Astrocyte of the spinal cord (primary cell): ENCODE results near the gene APOC3.

Experiments
- DNase-seq: peaks from one replicate; pipeline ENCODE4 v3.0.0; 2011; ENCODE audit warnings: low read depth, low spot score
- H3K4me3 ChIP-seq: 2 replicates; pipeline ENCODE4 v1.5.1; 2011; ENCODE audit warnings: low read depth, mild to moderate bottlenecking, low read length, moderate library complexity
- in situ Hi-C: cut with HindIII; loops from 2 replicates; pipeline ENCODE4 v1.10.0; 2017; ENCODE audit warnings: low sequenced_read_pairs
- TF ChIP-seq, protein P1 (sequence below): IDR thresholded peaks from 2 replicates; pipeline ENCODE4 v1.5.1; 2012; ENCODE audit warnings: low read depth, mild to moderate bottlenecking, low read length, inconsistent platforms

The APOC3 gene

GRCh38 chr11:116813170-116813569 is 16.5 kb upstream of the APOC3 start:
- in situ Hi-C loops, result no loop called here
- no peak for DNase-seq
- H3K4me3 ChIP-seq, result no peak overlapping the region
- TF ChIP-seq, protein P1, sequence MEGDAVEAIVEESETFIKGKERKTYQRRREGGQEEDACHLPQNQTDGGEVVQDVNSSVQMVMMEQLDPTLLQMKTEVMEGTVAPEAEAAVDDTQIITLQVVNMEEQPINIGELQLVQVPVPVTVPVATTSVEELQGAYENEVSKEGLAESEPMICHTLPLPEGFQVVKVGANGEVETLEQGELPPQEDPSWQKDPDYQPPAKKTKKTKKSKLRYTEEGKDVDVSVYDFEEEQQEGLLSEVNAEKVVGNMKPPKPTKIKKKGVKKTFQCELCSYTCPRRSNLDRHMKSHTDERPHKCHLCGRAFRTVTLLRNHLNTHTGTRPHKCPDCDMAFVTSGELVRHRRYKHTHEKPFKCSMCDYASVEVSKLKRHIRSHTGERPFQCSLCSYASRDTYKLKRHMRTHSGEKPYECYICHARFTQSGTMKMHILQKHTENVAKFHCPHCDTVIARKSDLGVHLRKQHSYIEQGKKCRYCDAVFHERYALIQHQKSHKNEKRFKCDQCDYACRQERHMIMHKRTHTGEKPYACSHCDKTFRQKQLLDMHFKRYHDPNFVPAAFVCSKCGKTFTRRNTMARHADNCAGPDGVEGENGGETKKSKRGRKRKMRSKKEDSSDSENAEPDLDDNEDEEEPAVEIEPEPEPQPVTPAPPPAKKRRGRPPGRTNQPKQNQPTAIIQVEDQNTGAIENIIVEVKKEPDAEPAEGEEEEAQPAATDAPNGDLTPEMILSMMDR, result no peak

DNA sequence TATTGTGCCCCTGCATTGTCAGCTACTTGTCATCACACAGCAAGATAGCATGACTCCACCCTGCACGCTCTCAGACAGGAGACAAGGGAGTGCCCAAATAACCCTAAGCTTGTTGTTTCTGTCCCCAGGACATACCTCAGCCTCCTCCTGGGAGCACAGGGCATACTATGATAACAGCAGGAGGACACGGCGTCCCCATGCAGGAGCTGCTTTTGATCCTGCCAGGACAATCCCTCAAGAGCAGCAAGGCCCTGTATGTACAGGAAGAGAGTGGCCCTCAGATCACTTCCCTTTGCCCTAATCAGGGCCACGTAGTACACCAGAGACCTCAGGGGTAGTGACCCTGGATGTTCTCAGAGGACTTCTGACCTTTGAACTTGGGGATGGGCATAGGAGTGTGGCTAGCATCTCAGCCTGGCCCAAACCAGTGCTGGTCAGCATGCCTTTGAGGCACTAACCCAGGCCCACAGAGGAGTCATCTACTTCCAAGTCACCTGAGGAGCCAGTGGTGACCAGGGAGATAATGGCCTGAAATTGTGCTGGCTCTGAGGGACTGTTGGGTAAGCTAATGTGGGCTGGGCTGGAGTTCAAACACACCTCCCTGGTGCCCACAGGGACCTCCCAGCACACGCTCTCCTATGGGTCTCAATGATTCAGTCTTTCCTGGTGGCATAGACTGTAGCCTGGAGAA is 15.8 kb upstream of the APOC3 start:
- no peak overlapping the region for H3K4me3 ChIP-seq
- DNase-seq, result no peak
- TF ChIP-seq, protein P1, result no peak
- in situ Hi-C loops, result no loop called here

DNA sequence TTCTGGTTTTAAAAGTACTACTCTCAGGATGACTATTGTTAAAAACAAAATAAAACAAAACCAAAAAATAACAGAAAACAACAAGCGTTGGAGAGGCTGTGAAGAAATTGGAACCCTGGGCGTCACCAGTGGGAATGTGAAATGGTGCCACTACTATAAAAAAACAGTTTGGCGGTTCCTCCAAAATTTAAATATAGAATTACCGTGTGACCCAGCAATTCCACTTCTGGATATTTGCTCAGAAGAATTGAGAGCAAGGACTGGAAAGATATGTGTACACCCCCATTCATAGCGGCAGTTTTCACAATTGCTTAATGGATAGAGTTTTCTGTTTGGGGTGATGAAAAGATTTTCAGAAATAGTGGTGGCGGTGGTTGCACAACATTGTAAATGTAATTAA is 15.2 kb upstream of the APOC3 start:
- in situ Hi-C loops, result no loop called here

DNA sequence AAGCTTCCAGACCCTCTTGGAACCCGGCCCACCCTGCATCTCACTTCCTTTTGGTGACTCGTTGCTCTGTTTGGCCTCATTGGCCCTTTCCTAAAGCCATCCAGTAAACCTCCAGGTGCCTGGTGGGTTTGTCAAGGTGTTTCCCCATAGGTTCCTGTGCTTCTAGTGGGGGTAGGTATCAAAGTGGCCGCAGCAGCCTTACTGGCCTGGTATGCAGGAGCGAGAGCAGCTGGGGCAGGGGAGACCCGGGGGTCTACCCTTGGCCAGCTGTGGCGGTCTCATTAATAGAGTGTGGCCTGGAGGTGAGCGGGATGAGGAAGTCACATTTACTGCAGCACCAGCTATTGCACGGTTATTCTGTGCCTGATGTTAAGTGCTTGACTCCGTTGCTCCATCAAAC is 10.7 kb upstream of the APOC3 start:
- H3K4me3 ChIP-seq, result no peak overlapping the region
- in situ Hi-C loops, result no loop called here
- TF ChIP-seq, protein P1, result no peak
- DNase-seq, result no peak

More for the DNA sequence above, 15.2 kb upstream of the APOC3 start:
- no peak for DNase-seq
- H3K4me3 ChIP-seq, result no peak overlapping the region
- TF ChIP-seq, protein P1, result no peak

- H3K4me3 ChIP-seq, result no peak overlapping the region
- DNase-seq, result no peak
- TF ChIP-seq, protein P1, result no peak
- in situ Hi-C loops, result no loop called here
These were observed 8.4 kb upstream of the APOC3 start for GRCh38 chr11:116821050-116821918.

GRCh38 chr11:116822575-116822974 is 7.1 kb upstream of the APOC3 start:
- DNase-seq, result no peak
- no peak overlapping the region for H3K4me3 ChIP-seq
- TF ChIP-seq, protein P1, result no peak
- in situ Hi-C loops, result no loop called here
